Panc1 (cell line): ENCODE measurements around the gene LTF. TPM values are rescaled to one million over a fixed set of nuclear protein-coding genes. Genes with fewer than 3 reads are reported as not detected.

Experiments used
- ATAC-seq: fragments of 200-7000 bp; cut with Tn5 transposase; 2 replicates; pipeline ENCODE4 v1.9.1; 2020; ENCODE audit warnings: mild to moderate bottlenecking, moderate library complexity
- Bru-seq: library from RNA; stranded (reverse); fragments of 400-500 nt; gene quantifications from one replicate; lab custom pipeline; 2021; lab: Mats Ljungman, UMichigan
- BruChase-seq, 2 experiments: library from RNA; stranded (reverse); fragments of 400-500 nt; gene quantifications; one replicate each; lab custom pipeline; 2021; lab: Mats Ljungman, UMichigan
- BruUV-seq: library from RNA; stranded (reverse); fragments of 400-500 nt; replicated peaks from 2 replicates; lab custom pipeline; 2021; lab: Mats Ljungman, UMichigan
- CTCF ChIA-PET: fragments of 300-600 bp; sonication (Branson Sonifier 250); formaldehyde crosslinking; loops from one replicate; lab custom pipeline; 2022; ENCODE audit warnings: antibody characterized with exemption; lab: Charles Lee
- POLR2A ChIA-PET: fragments of 300-600 bp; sonication (Branson Sonifier 250); formaldehyde crosslinking; loops from one replicate; lab custom pipeline; 2022; ENCODE audit warnings: antibody characterized with exemption; lab: Charles Lee
- DNase-seq: peaks from one replicate; pipeline ENCODE4 v3.0.0-alpha.2; 2010; ENCODE audit warnings: low read depth, low spot score
- H3K27ac ChIP-seq: 2 replicates; pipeline ENCODE4 v1.5.1; 2011; ENCODE audit warnings: mild to moderate bottlenecking, low read length, inconsistent platforms
- H3K27me3 ChIP-seq: fragments of 200-500 bp; sonication (Bioruptor generic); 2 replicates; pipeline ENCODE4 v1.6.0; 2014; ENCODE audit warnings: low read length, inconsistent platforms; ENCODE audit not compliant: control insufficient read depth, insufficient read depth
- H3K36me3 ChIP-seq: fragments of 200-500 bp; sonication (Bioruptor generic); 2 replicates; pipeline ENCODE4 v1.5.1; 2014; ENCODE audit warnings: inconsistent platforms, mild to moderate bottlenecking, low read length, moderate library complexity; ENCODE audit not compliant: control insufficient read depth, insufficient read depth
- H3K4me1 ChIP-seq: 2 replicates; pipeline ENCODE4 v1.5.1; 2011; ENCODE audit warnings: inconsistent platforms, mild to moderate bottlenecking, low read length, moderate library complexity; ENCODE audit not compliant: control insufficient read depth, insufficient read depth
- H3K4me3 ChIP-seq, 2 experiments: 2 replicates each; pipeline ENCODE4 v1.5.1; 2011 to 2012; ENCODE audit warnings: low read depth in 2 of 2, low read length in 2 of 2, mild to moderate bottlenecking in 2 of 2, inconsistent platforms in 1 of 2, moderate library complexity in 1 of 2
- H3K9me3 ChIP-seq: fragments of 200-500 bp; sonication (Bioruptor generic); 2 replicates; pipeline ENCODE4 v1.5.1; 2014; ENCODE audit warnings: low read depth, mild to moderate bottlenecking, inconsistent platforms, low read length, moderate library complexity; ENCODE audit not compliant: control insufficient read depth, insufficient read depth
- POLR2AphosphoS5 ChIP-seq: IDR thresholded peaks from 2 replicates; pipeline ENCODE4 v1.6.1; 2012; ENCODE audit warnings: mild to moderate bottlenecking, low read depth, low read length, moderate library complexity
- SIN3A ChIP-seq: IDR thresholded peaks from 2 replicates; pipeline ENCODE4 v1.6.1; 2012; ENCODE audit warnings: low read depth, mild to moderate bottlenecking, low read length, moderate library complexity, borderline replicate concordance; ENCODE audit not compliant: insufficient read depth
- TCF7L2 ChIP-seq: IDR thresholded peaks from 2 replicates; pipeline ENCODE4 v1.6.1; 2011; ENCODE audit warnings: mild to moderate bottlenecking, low read depth, low read length, inconsistent platforms
- in situ Hi-C: cut with HindIII; loops from 2 replicates; pipeline ENCODE4 v1.10.0; 2016; ENCODE audit warnings: low sequenced_read_pairs, low pct_unique_long_range_greater_than_20kb
- intact Hi-C: fragments of 100-400 bp; cut with micrococcal nuclease; formaldehyde crosslinking; loops from one replicate; pipeline ENCODE4 v1.10.0; 2022; ENCODE audit not compliant: unreplicated experiment
- long read RNA-seq: library from polyadenylated mRNA; unstranded; transcript quantifications from one replicate; pipeline ENCODE4 v2.0.0, GENCODE V29; 2021; ENCODE audit not compliant: unreplicated experiment
- polyA plus RNA-seq: library from polyadenylated mRNA; unstranded; fragments of >200 nt; gene quantifications from one replicate; pipeline ENCODE4 v1.2.1, GENCODE V29; 2012; ENCODE audit warnings: missing spikeins; ENCODE audit not compliant: insufficient read length
- total RNA-seq: library from RNA; stranded (reverse); gene quantifications from one replicate; pipeline ENCODE4 v1.2.1, GENCODE V29; 2021; ENCODE audit not compliant: unreplicated experiment
- TF ChIP-seq, protein P1 (sequence below), 2 experiments: IDR thresholded peaks; 2 replicates each; pipeline ENCODE4 v1.6.1; 2011 to 2012; ENCODE audit warnings: low read depth in 2 of 2, control low read depth in 1 of 2, low read length in 1 of 2, mild to moderate bottlenecking in 1 of 2, moderate library complexity in 1 of 2; ENCODE audit not compliant: insufficient read depth in 1 of 2
- TF ChIP-seq, protein P2 (sequence below): fragments of 450-650 bp; IDR thresholded peaks from 2 replicates; pipeline ENCODE4 v1.5.1; 2017; ENCODE audit warnings: mild to moderate bottlenecking

LTF gene
- total RNA-seq (not detected), Bru-seq, nascent RNA (not detected), BruChase-seq, experiment 1, labeled RNA remaining after a 2-hour chase (not detected), BruChase-seq, experiment 2, labeled RNA remaining after a 6-hour chase (percentile 4 among the genes with signal in this experiment)
- not detected for polyA plus RNA-seq
- long read RNA-seq, result 0 reads

DNA sequence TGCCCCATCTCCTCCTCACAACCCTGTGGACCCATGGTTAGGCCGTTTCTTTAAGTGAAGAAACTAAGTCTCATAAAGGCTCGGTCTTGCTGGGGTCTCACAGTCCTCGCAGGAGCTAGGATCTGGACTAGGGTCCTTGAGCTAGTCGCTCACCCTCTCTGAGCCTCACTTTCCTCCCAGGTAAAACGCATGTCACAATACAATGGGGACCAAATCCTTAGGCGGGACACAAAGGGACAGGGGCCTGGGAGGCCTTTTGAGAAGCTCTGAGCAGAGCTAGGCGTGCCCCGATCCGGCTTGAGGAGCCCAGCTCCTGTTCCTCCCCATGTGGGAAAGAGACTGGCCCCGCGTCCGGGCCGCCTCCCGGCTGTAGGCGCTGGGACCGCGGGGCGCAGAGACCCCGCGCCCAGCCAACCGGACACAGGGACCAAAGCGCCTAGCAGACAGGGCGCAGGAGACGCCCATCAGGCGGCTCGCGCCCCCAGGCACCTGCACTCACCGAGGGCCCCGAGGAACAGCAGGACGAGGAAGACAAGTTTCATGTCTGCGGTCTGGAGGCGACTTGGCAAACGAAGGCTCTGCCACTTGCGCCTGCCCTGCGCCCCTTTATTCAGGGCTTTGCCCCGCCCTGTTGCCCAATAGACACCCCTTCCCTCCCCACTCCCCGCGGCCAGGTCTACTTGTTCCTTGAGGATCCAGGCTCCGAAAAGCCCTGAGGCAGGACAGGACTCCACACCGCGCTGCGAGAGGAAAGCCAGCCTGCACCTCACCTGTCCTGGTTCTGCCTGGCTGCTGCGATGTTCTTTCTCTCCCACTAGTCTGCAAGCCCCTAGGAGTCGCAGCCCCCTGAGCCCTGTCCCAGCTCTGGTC, at the start of gene LTF:
Gene LTF (minus strand): TSS at position 580 of the 870 bp plus-strand sequence. CDS start 38 bp downstream, at position 542.
- Histone ChIP-seq H3K27me3 (no peaks in the 10 kb centered on the region), H3K9me3 (no peaks in the 10 kb centered on the region), H3K36me3 (no peaks in the 10 kb centered on the region), H3K4me3 (no peak within 1 kb of the TSS), H3K4me1 (no peaks in the 10 kb centered on the region), H3K27ac (no peak within 1 kb of the TSS)
- ChIA-PET CTCF (no interaction called here), POLR2A (no interaction called here)
- in situ Hi-C loops (no loop called here), intact Hi-C loops (no loop called here)
- DNase-seq (no peak), ATAC-seq (no peak)
- no TSS peak for BruUV-seq
- TF ChIP-seq, protein P1, sequence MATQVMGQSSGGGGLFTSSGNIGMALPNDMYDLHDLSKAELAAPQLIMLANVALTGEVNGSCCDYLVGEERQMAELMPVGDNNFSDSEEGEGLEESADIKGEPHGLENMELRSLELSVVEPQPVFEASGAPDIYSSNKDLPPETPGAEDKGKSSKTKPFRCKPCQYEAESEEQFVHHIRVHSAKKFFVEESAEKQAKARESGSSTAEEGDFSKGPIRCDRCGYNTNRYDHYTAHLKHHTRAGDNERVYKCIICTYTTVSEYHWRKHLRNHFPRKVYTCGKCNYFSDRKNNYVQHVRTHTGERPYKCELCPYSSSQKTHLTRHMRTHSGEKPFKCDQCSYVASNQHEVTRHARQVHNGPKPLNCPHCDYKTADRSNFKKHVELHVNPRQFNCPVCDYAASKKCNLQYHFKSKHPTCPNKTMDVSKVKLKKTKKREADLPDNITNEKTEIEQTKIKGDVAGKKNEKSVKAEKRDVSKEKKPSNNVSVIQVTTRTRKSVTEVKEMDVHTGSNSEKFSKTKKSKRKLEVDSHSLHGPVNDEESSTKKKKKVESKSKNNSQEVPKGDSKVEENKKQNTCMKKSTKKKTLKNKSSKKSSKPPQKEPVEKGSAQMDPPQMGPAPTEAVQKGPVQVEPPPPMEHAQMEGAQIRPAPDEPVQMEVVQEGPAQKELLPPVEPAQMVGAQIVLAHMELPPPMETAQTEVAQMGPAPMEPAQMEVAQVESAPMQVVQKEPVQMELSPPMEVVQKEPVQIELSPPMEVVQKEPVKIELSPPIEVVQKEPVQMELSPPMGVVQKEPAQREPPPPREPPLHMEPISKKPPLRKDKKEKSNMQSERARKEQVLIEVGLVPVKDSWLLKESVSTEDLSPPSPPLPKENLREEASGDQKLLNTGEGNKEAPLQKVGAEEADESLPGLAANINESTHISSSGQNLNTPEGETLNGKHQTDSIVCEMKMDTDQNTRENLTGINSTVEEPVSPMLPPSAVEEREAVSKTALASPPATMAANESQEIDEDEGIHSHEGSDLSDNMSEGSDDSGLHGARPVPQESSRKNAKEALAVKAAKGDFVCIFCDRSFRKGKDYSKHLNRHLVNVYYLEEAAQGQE (IDR thresholded peaks at IDR 0.05; ENCODE audit: insufficient read depth in 1 of 2, low read depth in 2 of 2, low read length in 1 of 2), result no peak
- TF ChIP-seq POLR2AphosphoS5, result no peak

DNA sequence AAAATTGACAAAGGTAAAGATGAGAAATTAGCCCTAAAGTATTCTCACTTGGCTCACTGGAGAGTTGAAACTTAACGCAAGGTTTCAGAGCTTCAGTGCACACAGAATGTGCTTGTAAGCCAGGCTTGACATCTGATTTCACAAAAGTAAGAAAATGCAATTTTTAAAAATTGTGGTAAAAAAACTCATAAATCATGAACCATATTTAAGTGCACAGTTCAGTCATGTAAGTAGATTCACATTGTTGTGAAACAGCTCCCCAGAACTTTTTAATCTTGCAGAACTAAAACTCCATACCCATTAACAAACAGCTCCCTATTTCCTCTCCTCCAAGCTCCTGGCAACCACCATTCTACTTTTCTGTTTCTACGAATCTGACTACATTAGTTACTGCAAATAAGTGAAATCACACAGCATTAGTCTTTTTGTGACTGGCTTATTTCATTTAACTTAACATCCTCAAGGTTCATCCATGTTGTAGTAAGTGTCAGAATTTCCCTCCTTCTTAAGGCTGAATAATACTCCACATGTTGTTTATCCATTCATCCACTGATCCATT, 47.6 kb upstream of the LTF start:
- Histone ChIP-seq H3K36me3 (no peaks in the 10 kb centered on the region), H3K9me3 (no peaks in the 10 kb centered on the region), H3K4me3 (no peak overlapping the region), H3K4me1 (no peaks in the 10 kb centered on the region), H3K27ac (no peak overlapping the region), H3K27me3 (0 out of 2 replicates have a peak, but pooled peaks cover 2% of the 10 kb centered on the region)
- ChIA-PET POLR2A (no interaction called here), CTCF (no interaction called here)
- ATAC-seq, result no peak
- intact Hi-C loops (no loop called here), in situ Hi-C loops (no loop called here)
- TF ChIP-seq POLR2AphosphoS5 (no peak), SIN3A (no peak), TCF7L2 (no peak)
- TF ChIP-seq, protein P2, sequence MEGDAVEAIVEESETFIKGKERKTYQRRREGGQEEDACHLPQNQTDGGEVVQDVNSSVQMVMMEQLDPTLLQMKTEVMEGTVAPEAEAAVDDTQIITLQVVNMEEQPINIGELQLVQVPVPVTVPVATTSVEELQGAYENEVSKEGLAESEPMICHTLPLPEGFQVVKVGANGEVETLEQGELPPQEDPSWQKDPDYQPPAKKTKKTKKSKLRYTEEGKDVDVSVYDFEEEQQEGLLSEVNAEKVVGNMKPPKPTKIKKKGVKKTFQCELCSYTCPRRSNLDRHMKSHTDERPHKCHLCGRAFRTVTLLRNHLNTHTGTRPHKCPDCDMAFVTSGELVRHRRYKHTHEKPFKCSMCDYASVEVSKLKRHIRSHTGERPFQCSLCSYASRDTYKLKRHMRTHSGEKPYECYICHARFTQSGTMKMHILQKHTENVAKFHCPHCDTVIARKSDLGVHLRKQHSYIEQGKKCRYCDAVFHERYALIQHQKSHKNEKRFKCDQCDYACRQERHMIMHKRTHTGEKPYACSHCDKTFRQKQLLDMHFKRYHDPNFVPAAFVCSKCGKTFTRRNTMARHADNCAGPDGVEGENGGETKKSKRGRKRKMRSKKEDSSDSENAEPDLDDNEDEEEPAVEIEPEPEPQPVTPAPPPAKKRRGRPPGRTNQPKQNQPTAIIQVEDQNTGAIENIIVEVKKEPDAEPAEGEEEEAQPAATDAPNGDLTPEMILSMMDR, result no peak
- TF ChIP-seq, protein P1 (IDR thresholded peaks at IDR 0.05; ENCODE audit: insufficient read depth in 1 of 2, low read depth in 2 of 2, low read length in 1 of 2), result no peak
- DNase-seq, result no peak
- no TSS peak for BruUV-seq
